T-cell (primary cell): ENCODE results near the gene MYBPC3. TPM values are rescaled to one million over a fixed set of nuclear protein-coding genes. Genes with fewer than 3 reads are reported as not detected.
"Not testable (repeated sequence)": the region's sequence is repeated elsewhere in the genome, so short reads cannot be mapped to it uniquely, and the experiment has no call there.

Source experiments
- ATAC-seq, 4 experiments: fragments of 200-7000 bp in 3 of 4; fragments of 150-1000 bp in 1 of 4; cut with Tn5 transposase; replicated peaks in 1 of 4; 1 replicate in 3 of 4; 2 replicates in 1 of 4; pipeline ENCODE4 v1.10.0; 2021; ENCODE audit warnings: moderate library complexity in 3 of 4, mild to moderate bottlenecking in 2 of 4, moderate number of reproducible peaks in 1 of 4
- CTCF ChIA-PET, 2 donors: fragments of 300-600 bp; sonication (Branson Sonifier 250); formaldehyde crosslinking; loops; one replicate each; lab custom pipeline; 2022; ENCODE audit warnings: antibody characterized with exemption in 2 of 2; lab: Charles Lee
- POLR2A ChIA-PET, 2 donors: fragments of 300-600 bp; sonication (Branson Sonifier 250); formaldehyde crosslinking; loops; one replicate each; lab custom pipeline; 2022; ENCODE audit warnings: antibody characterized with exemption in 2 of 2; lab: Charles Lee
- DNase-seq, 35 experiments: peaks; one replicate each; pipeline versions ENCODE4 v3.0.0 to v3.0.0-alpha.2; 2013 to 2023
- H3K27ac ChIP-seq: one replicate; pipeline ENCODE4 v1.5.1; 2013; ENCODE audit warnings: low read length
- H3K27me3 ChIP-seq, 2 experiments: replicated peaks in 1 of 2; 1 replicate in 1 of 2; 2 replicates in 1 of 2; pipeline versions ENCODE4 v1.6.1 to v1.7.0; 2013; ENCODE audit warnings: low read length in 1 of 2, mixed read lengths in 1 of 2; ENCODE audit not compliant: control insufficient read depth in 2 of 2, insufficient read depth in 2 of 2; ENCODE audit errors: extremely low read depth in 1 of 2
- H3K36me3 ChIP-seq, 2 donors: 1 replicate in 1 of 2; 2 replicates in 1 of 2; pipeline versions ENCODE4 v1.6.1 to v1.7.0; 2013; ENCODE audit warnings: low read length in 1 of 2; ENCODE audit not compliant: control insufficient read depth in 2 of 2, insufficient read depth in 1 of 2; ENCODE audit errors: extremely low read depth in 1 of 2
- H3K4me1 ChIP-seq, 2 experiments: 1 replicate in 1 of 2; 2 replicates in 1 of 2; pipeline versions ENCODE4 v1.6.1 to v1.7.0; 2013; ENCODE audit warnings: low read length in 2 of 2, mixed read lengths in 1 of 2; ENCODE audit not compliant: insufficient read depth in 2 of 2, control insufficient read depth in 1 of 2; ENCODE audit errors: extremely low read depth in 1 of 2
- H3K4me3 ChIP-seq, 2 donors: 1 replicate in 1 of 2; 2 replicates in 1 of 2; pipeline versions ENCODE4 v1.5.1 to v1.7.0; 2013; ENCODE audit warnings: mild to moderate bottlenecking in 2 of 2, low read length in 1 of 2, moderate library complexity in 1 of 2; ENCODE audit not compliant: control insufficient read depth in 1 of 2; ENCODE audit errors: extremely low read depth in 1 of 2
- H3K9me3 ChIP-seq: 2 replicates; pipeline ENCODE4 v1.7.0; 2013
- H3K27ac Mint-ChIP-seq, 2 donors: one replicate each; pipeline ENCODE4 v1.8.0; 2020 to 2021; ENCODE audit warnings: mild to moderate bottlenecking in 2 of 2, mixed read lengths in 2 of 2
- H3K27me3 Mint-ChIP-seq, 2 donors: one replicate each; pipeline ENCODE4 v1.8.0; 2021 to 2022; ENCODE audit warnings: mixed read lengths in 2 of 2
- H3K36me3 Mint-ChIP-seq: one replicate; pipeline ENCODE4 v1.8.0; 2021; ENCODE audit warnings: mixed read lengths
- H3K4me1 Mint-ChIP-seq, 3 donors: one replicate each; pipeline ENCODE4 v1.8.0; 2020 to 2022; ENCODE audit warnings: mixed read lengths in 3 of 3, mild to moderate bottlenecking in 1 of 3
- H3K4me3 Mint-ChIP-seq, 3 donors: one replicate each; pipeline ENCODE4 v1.8.0; 2020 to 2022; ENCODE audit warnings: mild to moderate bottlenecking in 3 of 3, mixed read lengths in 3 of 3, moderate library complexity in 3 of 3
- H3K9me3 Mint-ChIP-seq, 3 donors: one replicate each; pipeline ENCODE4 v1.8.0; 2020 to 2022; ENCODE audit warnings: mixed read lengths in 3 of 3
- WGBS: methylation state at CpG from one replicate; pipeline ENCODE4 v1.1.5; 2013; ENCODE audit warnings: missing lambda C conversion rate; ENCODE audit not compliant: insufficient coverage; 5-methylcytosine and 5-hydroxymethylcytosine counted together
- total RNA-seq, 35 experiments: library from RNA in 6 of 35; stranded (reverse) in 6 of 35; fragments of 120-200 nt in 1 of 35; gene quantifications; one replicate each; pipeline versions ENCODE4 v1.2.1 to v1.2.4 and lab custom pipeline; 2013 to 2026

The MYBPC3 gene
- total RNA-seq, 5 donors from 2014 or later (not counting 1 experiment from before 2014, with no cell fraction given) = not detected

GRCh38 chr11:47338396-47339241 is 13.9 kb downstream of the MYBPC3 start:
- Histone ChIP-seq H3K27ac (no peak overlapping the region), H3K4me3 (no peak overlapping the region), H3K9me3 (no peaks in the 10 kb centered on the region), H3K27me3 (peaks cover 0 to 3% of the 10 kb centered on the region in 2 experiments), H3K36me3 (no peaks in the 10 kb centered on the region), H3K4me1 (no peaks in the 10 kb centered on the region)
- H3K4me3 Mint-ChIP-seq = no peak overlapping the region
- ChIA-PET POLR2A (no interaction called here), CTCF (no interaction called here)
- DNase-seq (no peak), ATAC-seq (no peak)
- H3K9me3 Mint-ChIP-seq = no peaks in the 10 kb centered on the region
- no peak overlapping the region for H3K27ac Mint-ChIP-seq
- H3K4me1 Mint-ChIP-seq = no peaks in the 10 kb centered on the region
- 84% methylated on average over 20 of the region's 27 CpGs for WGBS
- H3K27me3 Mint-ChIP-seq = no peaks in the 10 kb centered on the region
- no peaks in the 10 kb centered on the region for H3K36me3 Mint-ChIP-seq

- H3K4me1 ChIP-seq = no peaks in the 10 kb centered on the region
- WGBS = 95% methylated on average over 27 of the region's 34 CpGs
- no peak for DNase-seq
- no peaks in the 10 kb centered on the region for H3K36me3 Mint-ChIP-seq
- H3K27me3 ChIP-seq = peaks cover 0 to 3% of the 10 kb centered on the region in 2 experiments
- H3K27ac Mint-ChIP-seq = no peak overlapping the region
- ChIA-PET POLR2A (no interaction called here), CTCF (interaction anchor here in 1 of 2 donors (0.7 kb wide), 1 partner anchor 475 kb away, joined by 10 read pairs; no protein-coding TSS in a partner anchor)
- H3K9me3 Mint-ChIP-seq = no peaks in the 10 kb centered on the region
- no peak for ATAC-seq
- H3K27me3 Mint-ChIP-seq = no peaks in the 10 kb centered on the region
- H3K36me3 ChIP-seq = no peaks in the 10 kb centered on the region
- no peaks in the 10 kb centered on the region for H3K4me1 Mint-ChIP-seq
- no peak overlapping the region for H3K4me3 ChIP-seq
- H3K9me3 ChIP-seq = no peaks in the 10 kb centered on the region
- no peak overlapping the region for H3K27ac ChIP-seq
- no peak overlapping the region for H3K4me3 Mint-ChIP-seq
Measured at GRCh38 chr11:47337229-47337924, 15.1 kb downstream of the MYBPC3 start.

- no peaks in the 10 kb centered on the region for H3K9me3 Mint-ChIP-seq
- CTCF ChIA-PET = interaction anchor here in 1 of 2 donors (0.7 kb wide), 1 partner anchor 476 kb away, joined by 10 read pairs; no protein-coding TSS in a partner anchor
- no peak overlapping the region for H3K4me3 Mint-ChIP-seq
- H3K27ac ChIP-seq = no peak overlapping the region
- no peaks in the 10 kb centered on the region for H3K4me1 ChIP-seq
- WGBS = 77% methylated on average over 2 of the region's 4 CpGs
- no peak overlapping the region for H3K4me3 ChIP-seq
- POLR2A ChIA-PET = no interaction called here
- no peaks in the 10 kb centered on the region for H3K27me3 Mint-ChIP-seq
- H3K4me1 Mint-ChIP-seq = no peaks in the 10 kb centered on the region
- no peak overlapping the region for H3K27ac Mint-ChIP-seq
- no peak for DNase-seq
- no peak for ATAC-seq
- H3K36me3 Mint-ChIP-seq = no peaks in the 10 kb centered on the region
- no peaks in the 10 kb centered on the region for H3K9me3 ChIP-seq
- peaks cover 0 to 3% of the 10 kb centered on the region in 2 experiments for H3K27me3 ChIP-seq
- H3K36me3 ChIP-seq = no peaks in the 10 kb centered on the region
Measured at GRCh38 chr11:47336595-47336994, 15.9 kb downstream of the MYBPC3 start.

- Histone ChIP-seq H3K4me1 (no peaks in the 10 kb centered on the region), H3K27ac (no peak overlapping the region), H3K4me3 (no peak overlapping the region), H3K9me3 (no peaks in the 10 kb centered on the region), H3K27me3 (peaks cover 0 to 3% of the 10 kb centered on the region in 2 experiments), H3K36me3 (no peaks in the 10 kb centered on the region)
- no peak for DNase-seq
- Mint-ChIP-seq H3K27ac (no peak overlapping the region), H3K4me1 (no peaks in the 10 kb centered on the region), H3K27me3 (no peaks in the 10 kb centered on the region), H3K9me3 (no peaks in the 10 kb centered on the region), H3K4me3 (no peak overlapping the region), H3K36me3 (peaks cover under 1% of the 10 kb centered on the region)
- no peak for ATAC-seq
- POLR2A ChIA-PET = no interaction called here
- CTCF ChIA-PET = no interaction called here
- WGBS = 94% methylated on average over 4 of the region's 9 CpGs
Measured at GRCh38 chr11:47335733-47336132, 16.8 kb downstream of the MYBPC3 start.

GRCh38 chr11:47334699-47335411 is 17.6 kb downstream of the MYBPC3 start:
- H3K4me3 ChIP-seq, H3K4me1 Mint-ChIP-seq, H3K27ac Mint-ChIP-seq, H3K4me1 ChIP-seq, POLR2A ChIA-PET, H3K27me3 Mint-ChIP-seq, H3K9me3 ChIP-seq, H3K9me3 Mint-ChIP-seq, DNase-seq, H3K36me3 ChIP-seq, CTCF ChIA-PET, H3K27me3 ChIP-seq, H3K4me3 Mint-ChIP-seq, ATAC-seq, H3K36me3 Mint-ChIP-seq, H3K27ac ChIP-seq: not testable (repeated sequence)
- 94% methylated on average over 5 of the region's 16 CpGs for whole genome bisulfite sequencing

GRCh38 chr11:47333886-47334443 is 18.5 kb downstream of the MYBPC3 start:
- Mint-ChIP-seq H3K4me1 (no peaks in the 10 kb centered on the region), H3K36me3 (peaks cover 8% of the 10 kb centered on the region), H3K4me3 (no peak overlapping the region), H3K9me3 (no peaks in the 10 kb centered on the region), H3K27ac (no peak overlapping the region), H3K27me3 (no peaks in the 10 kb centered on the region)
- H3K9me3 ChIP-seq = no peaks in the 10 kb centered on the region
- no peak overlapping the region for H3K27ac ChIP-seq
- WGBS = 58% methylated on average over 2 of the region's 8 CpGs
- H3K27me3 ChIP-seq = peaks cover 0 to 3% of the 10 kb centered on the region in 2 experiments
- no peak for DNase-seq
- no peaks in the 10 kb centered on the region for H3K4me1 ChIP-seq
- POLR2A ChIA-PET = interaction anchor here in 1 of 2 donors (0.8 kb wide), 1 partner anchor 13 kb away, joined by 3 read pairs; no protein-coding TSS in a partner anchor
- CTCF ChIA-PET = no interaction called here
- no peak for ATAC-seq
- no peak overlapping the region for H3K4me3 ChIP-seq
- peaks cover 0 to 4% of the 10 kb centered on the region in 2 donors for H3K36me3 ChIP-seq
